ENCODE data around the gene OGDH.

OGDH gene

DNA sequence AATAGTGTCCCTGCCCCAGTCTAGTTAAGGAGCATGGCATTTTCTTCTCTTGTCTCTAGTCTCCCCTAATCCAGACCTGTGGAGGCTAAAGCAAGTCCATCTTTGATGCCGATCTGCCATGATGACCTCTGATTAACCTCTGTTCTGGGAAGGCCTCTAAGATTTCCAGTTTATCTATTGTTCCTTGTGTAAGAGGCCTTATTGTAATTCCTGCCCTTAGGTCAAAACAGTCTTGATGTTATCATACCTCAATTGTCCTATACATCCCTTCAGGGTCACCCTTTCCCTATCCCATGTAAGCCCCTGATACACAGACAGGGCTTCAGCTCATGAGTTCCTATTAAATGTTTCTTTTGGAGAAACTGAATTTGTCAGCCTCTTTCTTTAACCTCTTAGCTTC is 137.3 kb downstream of the OGDH start:
- DNase-seq: no peak

- peak; percentile 95 for DNase-seq
Observed at GRCh38 chr7:44748045-44748947, 141.9 kb downstream of the OGDH start, which contains the start of gene ZMIZ2. Gene ZMIZ2 (plus strand): TSS chr7:44748847. CDS start chr7:44756250, 7,403 bp downstream.

GRCh38 chr7:44748948-44749731 is 142.7 kb downstream of the OGDH start:
- DNase-seq: no peak

DNA sequence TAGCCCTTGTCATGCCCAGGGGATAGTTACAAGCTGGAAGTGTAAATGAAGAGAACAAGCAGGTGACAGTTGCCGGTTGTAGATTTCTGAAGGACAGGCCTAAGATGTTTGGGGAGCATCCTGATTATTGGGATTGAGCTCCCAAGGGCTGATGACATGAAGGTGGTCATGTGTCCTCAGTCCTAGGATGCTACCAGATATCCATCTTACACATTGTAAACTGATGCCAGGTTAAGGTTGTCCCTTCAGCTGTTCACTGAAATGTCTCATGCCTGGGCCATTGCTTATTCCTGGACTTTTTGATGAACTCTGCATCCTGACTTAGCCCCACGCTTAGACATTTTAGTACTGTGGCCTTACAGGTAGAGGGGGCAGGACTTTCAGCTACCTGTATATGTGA is 143.6 kb downstream of the OGDH start:
- DNase-seq: no peak

DNA sequence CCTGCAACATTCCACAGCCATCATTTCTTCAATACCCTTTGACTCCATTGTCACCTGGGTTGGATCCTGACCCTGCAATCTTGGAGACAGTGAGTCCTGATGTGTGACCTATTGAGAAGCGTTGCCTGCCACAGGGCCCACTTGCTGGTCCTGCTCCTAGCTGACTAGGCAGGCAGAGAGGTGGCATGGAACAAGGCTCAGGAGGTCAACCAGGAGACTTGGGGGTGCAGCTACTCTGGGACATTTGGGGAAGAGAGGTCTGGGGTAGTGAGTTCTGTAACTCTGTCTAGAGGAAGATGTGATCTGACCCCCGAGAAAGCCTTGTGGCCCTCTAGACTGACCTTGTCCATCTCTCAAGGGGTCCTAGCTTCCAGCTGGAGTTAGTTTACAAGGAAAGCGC is 144.0 kb downstream of the OGDH start:
- no peak for DNase-seq

DNA sequence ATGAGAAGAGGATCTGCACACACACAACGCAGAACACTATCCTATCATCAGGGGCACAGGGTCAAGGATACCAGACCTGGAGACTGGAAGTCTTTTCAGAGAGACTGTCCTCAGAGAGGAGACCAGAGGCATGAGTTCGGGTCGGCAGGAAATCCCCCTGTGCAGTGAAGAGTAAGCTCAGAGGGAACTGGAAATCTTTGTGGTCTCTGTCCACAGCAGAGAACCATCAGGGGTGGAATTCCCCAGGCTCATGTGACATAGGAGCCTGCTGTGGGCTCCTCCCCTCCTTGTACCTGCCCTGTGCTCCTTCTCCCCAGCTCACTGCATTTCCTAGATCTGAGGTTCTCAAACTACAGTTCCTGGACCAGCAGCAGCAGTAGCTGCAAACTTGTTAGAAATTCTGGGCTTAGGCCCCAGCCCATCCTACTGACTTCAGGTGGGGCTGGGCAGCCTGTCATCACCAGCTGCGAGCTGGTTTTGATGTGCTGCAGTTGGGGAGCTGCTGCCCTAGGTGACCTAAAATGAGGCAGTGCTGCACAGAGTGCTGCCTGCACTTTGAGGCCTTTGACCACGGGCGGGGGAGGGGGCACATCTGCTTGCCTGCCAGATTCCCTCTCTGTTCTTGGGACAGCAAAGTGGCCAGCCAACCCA is 144.6 kb downstream of the OGDH start:
- DNase-seq: no peak

GRCh38 chr7:44752822-44753221 is 146.4 kb downstream of the OGDH start:
- no peak for DNase-seq

DNA sequence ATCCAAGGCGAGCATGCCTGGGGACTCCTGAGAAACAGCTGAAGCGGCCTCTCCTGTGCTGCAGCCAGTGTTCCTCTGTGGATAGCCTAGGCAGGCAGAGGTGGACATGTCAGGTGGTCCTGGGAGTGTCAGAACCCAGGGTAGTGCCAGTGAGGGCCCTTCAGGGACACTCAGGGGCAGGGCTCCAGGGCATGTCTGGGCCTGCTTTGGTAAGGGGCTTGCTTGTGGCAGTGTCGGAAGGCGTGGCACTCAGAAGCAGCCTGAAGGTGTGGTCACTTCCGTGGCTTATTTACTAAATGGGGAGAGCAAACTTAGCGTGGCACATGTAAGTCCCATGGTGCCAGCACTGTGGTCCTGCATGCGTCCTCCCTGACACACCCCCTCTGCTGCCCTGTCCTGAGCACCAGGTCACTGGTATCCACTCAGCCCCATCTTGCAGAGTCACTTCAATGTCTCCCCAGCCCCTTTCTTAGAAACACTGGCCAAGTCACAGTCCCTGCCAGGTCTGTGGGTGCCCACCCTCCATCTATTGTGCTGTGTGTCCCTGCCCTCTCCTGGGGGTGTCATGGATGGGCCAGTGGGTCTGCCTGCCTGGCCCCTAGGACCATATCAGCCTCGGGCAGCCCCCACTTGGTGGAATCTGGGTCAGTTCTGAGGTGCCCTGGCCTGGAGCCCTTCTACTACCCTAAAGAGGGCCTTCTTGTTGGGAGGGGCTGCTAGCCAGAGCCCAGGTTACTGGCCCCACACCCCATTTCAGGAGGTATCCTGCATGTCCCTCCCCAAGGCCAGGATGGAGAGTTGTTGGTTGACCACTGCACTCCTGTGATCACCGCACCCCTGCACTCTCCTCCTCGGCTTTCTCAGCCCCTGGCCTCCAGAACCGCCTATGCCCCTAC is 148.6 kb downstream of the OGDH start:
- DNase-seq: peak; percentile 48

DNA sequence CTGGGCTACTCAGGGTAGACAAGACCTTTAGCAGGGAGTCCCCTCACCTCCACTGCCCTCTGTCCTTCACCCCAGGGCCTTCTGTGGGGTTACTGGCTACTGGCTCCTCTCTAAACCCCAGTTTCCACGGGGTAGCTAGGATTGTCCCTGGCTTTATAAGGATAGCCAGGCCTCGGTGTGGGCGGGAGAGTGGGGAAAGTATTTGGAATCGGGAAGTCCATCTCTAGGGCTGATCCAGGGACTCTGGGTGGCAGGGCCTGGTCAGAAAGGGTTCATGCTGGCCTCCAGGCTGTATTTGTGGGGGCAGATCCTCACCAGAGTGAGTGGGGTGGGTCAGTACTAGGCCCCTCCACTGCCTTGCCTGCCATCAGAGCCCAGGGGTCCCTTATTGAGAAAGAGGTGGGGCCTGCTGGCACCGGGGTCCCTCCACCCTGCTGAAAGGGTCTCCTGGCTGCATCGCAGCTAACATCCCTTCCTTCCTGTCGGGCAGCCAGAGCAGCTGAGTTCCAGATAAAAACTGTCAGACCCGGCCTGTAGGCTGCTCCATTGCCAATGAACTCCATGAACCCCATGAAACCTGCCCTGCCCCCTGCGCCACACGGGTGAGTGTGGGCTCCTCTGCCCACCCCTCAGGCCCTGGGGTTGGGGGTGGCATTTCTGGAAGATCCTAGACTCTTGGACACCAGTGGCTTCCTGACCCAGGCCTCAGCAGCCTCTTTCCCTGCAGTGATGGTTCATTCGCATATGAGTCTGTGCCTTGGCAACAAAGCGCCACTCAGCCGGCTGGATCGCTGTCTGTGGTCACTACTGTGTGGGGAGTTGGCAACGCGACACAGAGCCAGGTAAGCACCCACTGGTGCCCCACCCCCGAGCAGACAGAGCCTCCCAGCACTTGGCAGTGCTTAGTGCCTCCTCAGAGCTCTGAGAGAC is 149.5 kb downstream of the OGDH start:
- DNase-seq: no peak

DNA sequence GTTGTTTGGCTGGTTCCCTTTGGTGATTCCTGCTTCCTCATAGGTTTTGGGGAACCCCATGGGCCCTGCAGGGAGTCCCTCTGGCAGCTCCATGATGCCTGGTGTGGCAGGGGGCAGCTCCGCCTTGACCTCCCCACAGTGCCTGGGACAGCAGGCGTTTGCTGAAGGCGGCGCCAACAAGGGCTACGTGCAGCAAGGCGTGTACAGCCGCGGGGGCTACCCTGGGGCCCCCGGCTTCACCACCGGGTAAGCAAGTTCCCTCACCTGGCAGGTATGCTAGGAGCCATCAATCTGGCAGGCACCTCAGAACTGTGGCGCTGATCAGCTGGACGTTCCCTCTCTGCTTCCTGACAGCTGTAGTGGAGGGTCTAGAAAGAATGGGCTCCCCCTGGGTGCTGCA is 150.5 kb downstream of the OGDH start:
- no peak for DNase-seq

DNA sequence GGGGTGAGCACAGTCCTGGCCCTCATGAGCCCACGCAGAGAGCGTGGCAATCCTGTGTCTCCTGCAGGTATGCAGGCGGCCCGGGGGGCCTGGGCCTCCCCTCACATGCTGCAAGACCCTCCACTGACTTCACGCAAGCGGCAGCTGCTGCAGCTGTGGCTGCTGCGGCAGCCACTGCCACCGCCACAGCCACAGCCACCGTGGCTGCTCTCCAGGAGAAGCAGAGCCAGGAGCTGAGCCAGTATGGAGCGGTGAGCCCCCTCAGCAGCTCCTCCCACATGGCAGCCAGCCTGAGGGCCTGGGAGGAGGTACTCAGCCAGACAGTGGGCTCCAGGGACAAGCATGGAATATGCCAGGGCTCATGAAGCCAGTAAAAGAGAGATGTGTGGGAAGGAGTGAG is 150.9 kb downstream of the OGDH start:
- DNase-seq: no peak

GRCh38 chr7:44757739-44758138 is 151.3 kb downstream of the OGDH start:
- DNase-seq: no peak
